Activated naive CD4-positive, alpha-beta T cell treated with anti-CD3 and anti-CD28 coated beads, Interleukin-2, amount 10 ng/mL, durations not matched to agents 7 days and 5 days (primary cell): Measurements from ENCODE around the gene ASZ1.

Experiments
- CTCF ChIA-PET: fragments of 350-600 bp; sonication (Branson Sonifier 250); formaldehyde crosslinking; loops from one replicate; lab custom pipeline; 2021; ENCODE audit warnings: antibody characterized with exemption; lab: Charles Lee
- DNase-seq: peaks from one replicate; pipeline ENCODE4 v3.0.0-alpha.2; 2020
- H3K27ac Mint-ChIP-seq: one replicate; pipeline ENCODE4 v1.8.0; 2021; ENCODE audit warnings: mild to moderate bottlenecking, moderate library complexity, mixed read lengths
- H3K27me3 Mint-ChIP-seq: one replicate; pipeline ENCODE4 v1.8.0; 2021; ENCODE audit warnings: mild to moderate bottlenecking, mixed read lengths
- H3K36me3 Mint-ChIP-seq: one replicate; pipeline ENCODE4 v1.8.0; 2021; ENCODE audit warnings: mixed read lengths
- H3K4me1 Mint-ChIP-seq: one replicate; pipeline ENCODE4 v1.8.0; 2021; ENCODE audit warnings: mixed read lengths
- H3K4me3 Mint-ChIP-seq: one replicate; pipeline ENCODE4 v1.8.0; 2021; ENCODE audit warnings: mild to moderate bottlenecking, moderate library complexity, mixed read lengths
- H3K9me3 Mint-ChIP-seq: one replicate; pipeline ENCODE4 v1.8.0; 2021; ENCODE audit warnings: mixed read lengths

ASZ1 gene

GRCh38 chr7:117346161-117346560 is 81.1 kb downstream of the ASZ1 start:
- Mint-ChIP-seq H3K27me3 (no peaks in the 10 kb centered on the region), H3K9me3 (no peaks in the 10 kb centered on the region), H3K4me1 (no peaks in the 10 kb centered on the region), H3K27ac (no peak overlapping the region), H3K36me3 (no peaks in the 10 kb centered on the region), H3K4me3 (no peak overlapping the region)
- DNase-seq: no peak
- CTCF ChIA-PET: no interaction called here

- no peak overlapping the region for H3K27ac Mint-ChIP-seq
- H3K27me3 Mint-ChIP-seq: no peaks in the 10 kb centered on the region
- CTCF ChIA-PET: no interaction called here
- H3K9me3 Mint-ChIP-seq: no peaks in the 10 kb centered on the region
- DNase-seq: no peak
- H3K4me1 Mint-ChIP-seq: no peaks in the 10 kb centered on the region
- no peak overlapping the region for H3K4me3 Mint-ChIP-seq
- H3K36me3 Mint-ChIP-seq: no peaks in the 10 kb centered on the region
Observed at GRCh38 chr7:117338020-117338419, 89.3 kb downstream of the ASZ1 start.

GRCh38 chr7:117333168-117333567 is 94.1 kb downstream of the ASZ1 start:
- no peak overlapping the region for H3K27ac Mint-ChIP-seq
- H3K9me3 Mint-ChIP-seq: no peaks in the 10 kb centered on the region
- H3K36me3 Mint-ChIP-seq: no peaks in the 10 kb centered on the region
- no peaks in the 10 kb centered on the region for H3K4me1 Mint-ChIP-seq
- H3K27me3 Mint-ChIP-seq: no peaks in the 10 kb centered on the region
- no peak overlapping the region for H3K4me3 Mint-ChIP-seq
- DNase-seq: no peak
- CTCF ChIA-PET: no interaction called here

- Mint-ChIP-seq H3K27me3 (no peaks in the 10 kb centered on the region), H3K4me3 (no peak overlapping the region), H3K9me3 (no peaks in the 10 kb centered on the region), H3K36me3 (no peaks in the 10 kb centered on the region), H3K4me1 (no peaks in the 10 kb centered on the region), H3K27ac (no peak overlapping the region)
- CTCF ChIA-PET: no interaction called here
- DNase-seq: no peak
Observed at GRCh38 chr7:117332031-117332430, 95.3 kb downstream of the ASZ1 start.

GRCh38 chr7:117325836-117326235 is 101.5 kb downstream of the ASZ1 start:
- DNase-seq: no peak
- CTCF ChIA-PET: no interaction called here
- H3K36me3 Mint-ChIP-seq: no peaks in the 10 kb centered on the region
- no peak overlapping the region for H3K27ac Mint-ChIP-seq
- peaks cover 2% of the 10 kb centered on the region for H3K4me1 Mint-ChIP-seq
- H3K27me3 Mint-ChIP-seq: peaks cover 50% of the 10 kb centered on the region
- H3K4me3 Mint-ChIP-seq: no peak overlapping the region
- no peaks in the 10 kb centered on the region for H3K9me3 Mint-ChIP-seq

- Mint-ChIP-seq H3K4me1 (peaks cover 2% of the 10 kb centered on the region), H3K36me3 (no peaks in the 10 kb centered on the region), H3K27ac (no peak overlapping the region), H3K27me3 (peaks cover 59% of the 10 kb centered on the region), H3K4me3 (no peak overlapping the region), H3K9me3 (no peaks in the 10 kb centered on the region)
- CTCF ChIA-PET: no interaction called here
- DNase-seq: no peak
Observed at GRCh38 chr7:117324960-117325359, 102.3 kb downstream of the ASZ1 start.

- Mint-ChIP-seq H3K27ac (no peak overlapping the region), H3K36me3 (no peaks in the 10 kb centered on the region), H3K4me1 (peaks cover 2% of the 10 kb centered on the region), H3K9me3 (no peaks in the 10 kb centered on the region), H3K4me3 (no peak overlapping the region), H3K27me3 (peaks cover 60% of the 10 kb centered on the region)
- DNase-seq: no peak
- CTCF ChIA-PET: no interaction called here
Observed at GRCh38 chr7:117323851-117324711, 103.2 kb downstream of the ASZ1 start.

GRCh38 chr7:117323305-117323850 is 103.9 kb downstream of the ASZ1 start:
- no peaks in the 10 kb centered on the region for H3K9me3 Mint-ChIP-seq
- H3K27ac Mint-ChIP-seq: no peak overlapping the region
- no peaks in the 10 kb centered on the region for H3K36me3 Mint-ChIP-seq
- no peak overlapping the region for H3K4me3 Mint-ChIP-seq
- H3K4me1 Mint-ChIP-seq: peaks cover 2% of the 10 kb centered on the region
- H3K27me3 Mint-ChIP-seq: peaks cover 63% of the 10 kb centered on the region
- DNase-seq: no peak
- CTCF ChIA-PET: no interaction called here

- H3K4me1 Mint-ChIP-seq: peaks cover 2% of the 10 kb centered on the region
- CTCF ChIA-PET: no interaction called here
- no peak within 1 kb of the TSS for H3K27ac Mint-ChIP-seq
- H3K4me3 Mint-ChIP-seq: no peak within 1 kb of the TSS
- DNase-seq: no peak
- peaks cover 65% of the 10 kb centered on the region for H3K27me3 Mint-ChIP-seq
- H3K36me3 Mint-ChIP-seq: no peaks in the 10 kb centered on the region
- no peaks in the 10 kb centered on the region for H3K9me3 Mint-ChIP-seq
Observed at GRCh38 chr7:117322741-117323304, 104.5 kb downstream of the ASZ1 start, which contains the start of gene WNT2. TSS of gene WNT2 (minus strand) at chr7:117323058. CDS start at chr7:117322989, 69 bp downstream.

- H3K27ac Mint-ChIP-seq: no peak overlapping the region
- H3K4me1 Mint-ChIP-seq: peaks cover 2% of the 10 kb centered on the region
- no peaks in the 10 kb centered on the region for H3K9me3 Mint-ChIP-seq
- no peak overlapping the region for H3K4me3 Mint-ChIP-seq
- DNase-seq: no peak
- no peaks in the 10 kb centered on the region for H3K36me3 Mint-ChIP-seq
- H3K27me3 Mint-ChIP-seq: peaks cover 59% of the 10 kb centered on the region
- CTCF ChIA-PET: no interaction called here
Observed at GRCh38 chr7:117320523-117320922, 106.8 kb downstream of the ASZ1 start.

GRCh38 chr7:117319181-117319580 is 108.1 kb downstream of the ASZ1 start:
- H3K27ac Mint-ChIP-seq: no peak overlapping the region
- H3K4me1 Mint-ChIP-seq: peaks cover 2% of the 10 kb centered on the region
- DNase-seq: no peak
- no peaks in the 10 kb centered on the region for H3K36me3 Mint-ChIP-seq
- H3K4me3 Mint-ChIP-seq: no peak overlapping the region
- peaks cover 45% of the 10 kb centered on the region for H3K27me3 Mint-ChIP-seq
- CTCF ChIA-PET: no interaction called here
- H3K9me3 Mint-ChIP-seq: no peaks in the 10 kb centered on the region

- Mint-ChIP-seq H3K36me3 (no peaks in the 10 kb centered on the region), H3K4me3 (no peak overlapping the region), H3K4me1 (no peaks in the 10 kb centered on the region), H3K27me3 (peaks cover 4% of the 10 kb centered on the region), H3K27ac (no peak overlapping the region), H3K9me3 (no peaks in the 10 kb centered on the region)
- no peak for DNase-seq
- CTCF ChIA-PET: no interaction called here
Observed at GRCh38 chr7:117313582-117313981, 113.7 kb downstream of the ASZ1 start.
